KOPT-K1 (cell line): ENCODE results near the gene WHRN.

ENCODE experiments used
- H3K27ac ChIP-seq: fragments of 200-600 bp; sonication (generic); 2 replicates; pipeline ENCODE4 v1.5.1; 2016; ENCODE audit warnings: antibody characterized with exemption, mild to moderate bottlenecking, low read depth, low read length; ENCODE audit not compliant: poor library complexity, severe bottlenecking
- H3K36me3 ChIP-seq: fragments of 200-600 bp; sonication (generic); 2 replicates; pipeline ENCODE4 v1.5.1; 2017; ENCODE audit warnings: antibody characterized with exemption, mild to moderate bottlenecking, low read length, moderate library complexity; ENCODE audit not compliant: insufficient read depth
- H3K9me3 ChIP-seq: fragments of 200-600 bp; sonication (generic); 2 replicates; pipeline ENCODE4 v1.5.1; 2017; ENCODE audit warnings: antibody characterized with exemption, low read length, mild to moderate bottlenecking; ENCODE audit not compliant: insufficient read depth, poor library complexity, severe bottlenecking

The WHRN gene

GRCh38 chr9:114503009-114503408, 2.3 kb downstream of the WHRN start:
- H3K9me3 ChIP-seq, result no peaks in the 10 kb centered on the region

GRCh38 chr9:114501796-114502682, 3.2 kb downstream of the WHRN start:
- Histone ChIP-seq H3K9me3 (no peaks in the 10 kb centered on the region), H3K36me3 (no peaks in the 10 kb centered on the region), H3K27ac (no peak overlapping the region)

More at GRCh38 chr9:114503009-114503408, 2.3 kb downstream of the WHRN start:
- no peak overlapping the region for H3K27ac ChIP-seq
- H3K36me3 ChIP-seq, result no peaks in the 10 kb centered on the region

GRCh38 chr9:114500697-114501292, 4.5 kb downstream of the WHRN start:
- H3K27ac ChIP-seq, result no peak overlapping the region
- H3K36me3 ChIP-seq, result no peaks in the 10 kb centered on the region
- H3K9me3 ChIP-seq, result no peaks in the 10 kb centered on the region

- no peaks in the 10 kb centered on the region for H3K9me3 ChIP-seq
- H3K27ac ChIP-seq, result no peak overlapping the region
- no peaks in the 10 kb centered on the region for H3K36me3 ChIP-seq
Observed at GRCh38 chr9:114499941-114500696, 5.2 kb downstream of the WHRN start.

- Histone ChIP-seq H3K27ac (no peak overlapping the region), H3K9me3 (no peaks in the 10 kb centered on the region), H3K36me3 (no peaks in the 10 kb centered on the region)
Observed at GRCh38 chr9:114499528-114499927, 5.7 kb downstream of the WHRN start.

GRCh38 chr9:114497727-114498382, 7.4 kb downstream of the WHRN start:
- Histone ChIP-seq H3K36me3 (no peaks in the 10 kb centered on the region), H3K9me3 (no peaks in the 10 kb centered on the region), H3K27ac (no peak overlapping the region)

GRCh38 chr9:114497236-114497635, 8.0 kb downstream of the WHRN start:
- H3K36me3 ChIP-seq, result no peaks in the 10 kb centered on the region
- H3K27ac ChIP-seq, result no peak overlapping the region
- no peaks in the 10 kb centered on the region for H3K9me3 ChIP-seq

GRCh38 chr9:114496011-114496410, 9.3 kb downstream of the WHRN start:
- Histone ChIP-seq H3K27ac (no peak overlapping the region), H3K9me3 (no peaks in the 10 kb centered on the region)

GRCh38 chr9:114494776-114495569, 10.3 kb downstream of the WHRN start:
- H3K27ac ChIP-seq, result no peak overlapping the region
- H3K36me3 ChIP-seq, result no peaks in the 10 kb centered on the region
- no peaks in the 10 kb centered on the region for H3K9me3 ChIP-seq

More at GRCh38 chr9:114496011-114496410, 9.3 kb downstream of the WHRN start:
- H3K36me3 ChIP-seq, result no peaks in the 10 kb centered on the region

GRCh38 chr9:114493521-114494184, 11.6 kb downstream of the WHRN start:
- H3K27ac ChIP-seq, result no peak overlapping the region
- H3K36me3 ChIP-seq, result no peaks in the 10 kb centered on the region
- no peaks in the 10 kb centered on the region for H3K9me3 ChIP-seq

GRCh38 chr9:114492991-114493390, 12.3 kb downstream of the WHRN start:
- no peak overlapping the region for H3K27ac ChIP-seq
- H3K9me3 ChIP-seq, result no peaks in the 10 kb centered on the region
- H3K36me3 ChIP-seq, result no peaks in the 10 kb centered on the region

- Histone ChIP-seq H3K27ac (no peak overlapping the region), H3K36me3 (no peaks in the 10 kb centered on the region), H3K9me3 (no peaks in the 10 kb centered on the region)
Observed at GRCh38 chr9:114491430-114492003, 13.8 kb downstream of the WHRN start.

- Histone ChIP-seq H3K9me3 (no peaks in the 10 kb centered on the region), H3K36me3 (no peaks in the 10 kb centered on the region), H3K27ac (no peak overlapping the region)
Observed at GRCh38 chr9:114489928-114490327, 15.3 kb downstream of the WHRN start.
